D721Med (cell line): ENCODE results near the gene GRM2.
A peak's percentile ranks its signal among the peaks of the same experiment; 100 is the strongest.

Experiments used
- DNase-seq: peaks from one replicate; pipeline ENCODE4 v3.0.0; 2011; ENCODE audit warnings: low spot score; ENCODE audit not compliant: insufficient read length
- FAIRE-seq: peaks from 2 replicates; lab custom pipeline; 2011; peaks lifted over from hg19 to GRCh38; lab: Jason Lieb, UNC
- TF ChIP-seq, protein P1 (sequence below): IDR thresholded peaks from 2 replicates; pipeline ENCODE4 v1.5.1; 2012; ENCODE audit warnings: mild to moderate bottlenecking, control low read depth; ENCODE audit not compliant: insufficient read depth; ENCODE audit errors: missing control alignments

The GRM2 gene

DNA sequence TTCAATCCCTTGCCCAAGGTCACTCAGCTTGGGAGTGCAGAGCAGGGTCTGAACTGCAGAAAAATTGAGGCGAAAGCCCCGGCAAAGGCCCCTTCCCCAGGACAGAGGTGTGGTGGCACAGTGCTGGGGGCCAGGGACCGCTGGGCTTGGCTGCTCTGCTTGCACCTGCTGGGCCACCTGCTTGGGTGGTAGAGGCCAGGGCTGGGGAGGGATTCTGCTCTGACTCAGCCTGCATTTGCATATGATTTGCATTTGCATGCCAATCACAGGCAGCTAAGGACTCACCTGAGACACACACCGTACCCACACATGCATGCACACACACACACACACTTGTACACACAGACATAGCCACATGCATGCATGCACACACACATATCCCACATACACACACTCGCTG is 9.9 kb downstream of the GRM2 start:
- TF ChIP-seq, protein P1, sequence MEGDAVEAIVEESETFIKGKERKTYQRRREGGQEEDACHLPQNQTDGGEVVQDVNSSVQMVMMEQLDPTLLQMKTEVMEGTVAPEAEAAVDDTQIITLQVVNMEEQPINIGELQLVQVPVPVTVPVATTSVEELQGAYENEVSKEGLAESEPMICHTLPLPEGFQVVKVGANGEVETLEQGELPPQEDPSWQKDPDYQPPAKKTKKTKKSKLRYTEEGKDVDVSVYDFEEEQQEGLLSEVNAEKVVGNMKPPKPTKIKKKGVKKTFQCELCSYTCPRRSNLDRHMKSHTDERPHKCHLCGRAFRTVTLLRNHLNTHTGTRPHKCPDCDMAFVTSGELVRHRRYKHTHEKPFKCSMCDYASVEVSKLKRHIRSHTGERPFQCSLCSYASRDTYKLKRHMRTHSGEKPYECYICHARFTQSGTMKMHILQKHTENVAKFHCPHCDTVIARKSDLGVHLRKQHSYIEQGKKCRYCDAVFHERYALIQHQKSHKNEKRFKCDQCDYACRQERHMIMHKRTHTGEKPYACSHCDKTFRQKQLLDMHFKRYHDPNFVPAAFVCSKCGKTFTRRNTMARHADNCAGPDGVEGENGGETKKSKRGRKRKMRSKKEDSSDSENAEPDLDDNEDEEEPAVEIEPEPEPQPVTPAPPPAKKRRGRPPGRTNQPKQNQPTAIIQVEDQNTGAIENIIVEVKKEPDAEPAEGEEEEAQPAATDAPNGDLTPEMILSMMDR = no peak
- DNase-seq (peak; percentile 7), FAIRE-seq (no peak)

GRCh38 chr3:51717446-51717845 is 10.6 kb downstream of the GRM2 start:
- TF ChIP-seq, protein P1 = no peak
- no peak for DNase-seq
- FAIRE-seq = no peak

DNA sequence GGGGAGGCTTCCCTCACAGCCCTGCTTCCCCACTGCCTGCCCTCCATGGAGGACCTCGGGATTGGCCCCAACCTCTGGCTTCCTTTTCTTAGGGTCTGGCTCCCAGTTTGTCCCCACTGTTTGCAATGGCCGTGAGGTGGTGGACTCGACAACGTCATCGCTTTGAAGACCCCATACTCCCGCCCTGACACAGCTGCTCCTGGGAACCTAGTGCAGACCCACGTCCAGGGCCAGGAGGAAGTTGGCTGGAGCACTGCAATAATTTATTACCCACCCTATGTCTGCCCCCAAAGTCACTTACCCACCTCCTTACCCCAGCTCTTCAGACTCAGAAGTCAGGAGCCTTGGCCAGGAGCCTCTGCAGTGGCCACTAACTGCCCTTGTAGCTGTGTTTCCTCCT is 11.1 kb downstream of the GRM2 start:
- FAIRE-seq (no peak), DNase-seq (peak; percentile 14)
- TF ChIP-seq, protein P1 = no peak

GRCh38 chr3:51718547-51719409 is 11.9 kb downstream of the GRM2 start:
- DNase-seq (peak; percentile 65), FAIRE-seq (no peak)
- TF ChIP-seq, protein P1 = peak; percentile 50

DNA sequence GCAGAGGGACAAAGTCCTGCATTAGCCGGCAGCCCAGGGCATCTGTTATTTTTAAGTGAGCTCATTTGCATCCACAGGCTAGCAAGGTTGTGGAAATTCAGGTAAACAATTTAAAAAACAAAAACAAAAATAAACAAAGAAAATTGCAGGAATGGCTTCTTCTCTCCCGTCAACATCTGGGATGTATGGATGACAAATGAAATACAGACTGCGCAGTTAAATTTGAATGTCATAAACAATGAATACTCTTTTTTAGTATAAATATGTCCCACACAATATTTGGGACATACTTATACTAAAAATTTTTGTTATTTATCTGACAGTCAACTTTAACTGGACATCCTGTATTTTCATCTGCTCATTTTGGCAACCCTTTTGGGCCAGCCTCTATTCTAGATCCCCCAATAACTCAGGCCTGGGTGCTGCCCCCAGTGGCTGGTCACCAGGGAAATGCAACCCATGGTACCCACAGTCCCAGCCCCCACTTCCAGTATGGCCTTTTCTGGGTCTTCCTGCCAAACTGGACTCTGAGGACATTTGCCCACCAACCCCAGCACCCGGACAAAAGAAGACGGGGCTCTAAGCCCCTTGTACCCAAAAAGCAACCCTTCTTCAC is 12.7 kb downstream of the GRM2 start:
- TF ChIP-seq, protein P1 = no peak
- DNase-seq (no peak), FAIRE-seq (no peak)

GRCh38 chr3:51720292-51721061 is 13.6 kb downstream of the GRM2 start:
- TF ChIP-seq, protein P1 = no peak
- FAIRE-seq = no peak
- DNase-seq = no peak
